ENCODE measurements around the gene ELANE.

DNA sequence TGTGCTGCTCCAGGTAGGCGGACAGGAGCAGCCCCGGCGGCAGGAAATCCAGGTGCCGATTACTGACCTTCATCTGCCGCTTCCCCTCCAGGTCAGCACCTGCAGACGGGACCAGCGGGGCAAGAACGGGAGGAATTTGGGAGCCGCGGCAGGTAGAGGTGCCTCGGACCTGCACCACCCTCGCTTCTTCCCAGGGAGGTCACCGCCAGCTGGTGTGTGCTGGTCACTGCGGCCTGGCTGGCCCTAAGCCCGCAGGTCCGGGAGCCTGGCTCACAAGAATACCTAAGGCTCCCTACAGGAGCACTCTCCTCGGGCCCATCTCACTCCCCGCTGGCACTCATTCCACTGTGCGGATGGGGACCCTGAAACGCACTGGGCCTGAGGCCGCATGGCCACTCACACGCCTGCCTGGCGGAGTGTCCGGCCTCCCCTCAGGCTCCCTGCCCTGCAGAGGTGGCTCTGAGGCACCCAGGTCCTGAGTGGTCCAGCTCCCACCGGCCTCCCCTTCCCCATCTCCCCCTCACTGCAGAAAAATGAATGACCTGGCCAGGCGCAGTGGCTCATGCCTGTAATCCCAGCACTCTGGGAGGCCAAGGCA, 45.4 kb downstream of the ELANE start:
- TF ChIP-seq, protein P1, sequence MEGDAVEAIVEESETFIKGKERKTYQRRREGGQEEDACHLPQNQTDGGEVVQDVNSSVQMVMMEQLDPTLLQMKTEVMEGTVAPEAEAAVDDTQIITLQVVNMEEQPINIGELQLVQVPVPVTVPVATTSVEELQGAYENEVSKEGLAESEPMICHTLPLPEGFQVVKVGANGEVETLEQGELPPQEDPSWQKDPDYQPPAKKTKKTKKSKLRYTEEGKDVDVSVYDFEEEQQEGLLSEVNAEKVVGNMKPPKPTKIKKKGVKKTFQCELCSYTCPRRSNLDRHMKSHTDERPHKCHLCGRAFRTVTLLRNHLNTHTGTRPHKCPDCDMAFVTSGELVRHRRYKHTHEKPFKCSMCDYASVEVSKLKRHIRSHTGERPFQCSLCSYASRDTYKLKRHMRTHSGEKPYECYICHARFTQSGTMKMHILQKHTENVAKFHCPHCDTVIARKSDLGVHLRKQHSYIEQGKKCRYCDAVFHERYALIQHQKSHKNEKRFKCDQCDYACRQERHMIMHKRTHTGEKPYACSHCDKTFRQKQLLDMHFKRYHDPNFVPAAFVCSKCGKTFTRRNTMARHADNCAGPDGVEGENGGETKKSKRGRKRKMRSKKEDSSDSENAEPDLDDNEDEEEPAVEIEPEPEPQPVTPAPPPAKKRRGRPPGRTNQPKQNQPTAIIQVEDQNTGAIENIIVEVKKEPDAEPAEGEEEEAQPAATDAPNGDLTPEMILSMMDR (IDR thresholded peaks at IDR 0.05): no peak
- TF ChIP-seq POLR2A (IDR thresholded peaks at IDR 0.05): no peak

Measured in adrenal gland (tissue), 5 donors.